NCI-H1048 (cell line): Measurements from ENCODE around the gene TNNT3.
"Not testable (repeated sequence)": the region's sequence is repeated elsewhere in the genome, so short reads cannot be mapped to it uniquely, and the experiment has no call there.

Experiments used
- DNase-seq: peaks from one replicate; lab custom pipeline; 2025; lab: John Stamatoyannopoulos, UW

TNNT3 gene

DNA sequence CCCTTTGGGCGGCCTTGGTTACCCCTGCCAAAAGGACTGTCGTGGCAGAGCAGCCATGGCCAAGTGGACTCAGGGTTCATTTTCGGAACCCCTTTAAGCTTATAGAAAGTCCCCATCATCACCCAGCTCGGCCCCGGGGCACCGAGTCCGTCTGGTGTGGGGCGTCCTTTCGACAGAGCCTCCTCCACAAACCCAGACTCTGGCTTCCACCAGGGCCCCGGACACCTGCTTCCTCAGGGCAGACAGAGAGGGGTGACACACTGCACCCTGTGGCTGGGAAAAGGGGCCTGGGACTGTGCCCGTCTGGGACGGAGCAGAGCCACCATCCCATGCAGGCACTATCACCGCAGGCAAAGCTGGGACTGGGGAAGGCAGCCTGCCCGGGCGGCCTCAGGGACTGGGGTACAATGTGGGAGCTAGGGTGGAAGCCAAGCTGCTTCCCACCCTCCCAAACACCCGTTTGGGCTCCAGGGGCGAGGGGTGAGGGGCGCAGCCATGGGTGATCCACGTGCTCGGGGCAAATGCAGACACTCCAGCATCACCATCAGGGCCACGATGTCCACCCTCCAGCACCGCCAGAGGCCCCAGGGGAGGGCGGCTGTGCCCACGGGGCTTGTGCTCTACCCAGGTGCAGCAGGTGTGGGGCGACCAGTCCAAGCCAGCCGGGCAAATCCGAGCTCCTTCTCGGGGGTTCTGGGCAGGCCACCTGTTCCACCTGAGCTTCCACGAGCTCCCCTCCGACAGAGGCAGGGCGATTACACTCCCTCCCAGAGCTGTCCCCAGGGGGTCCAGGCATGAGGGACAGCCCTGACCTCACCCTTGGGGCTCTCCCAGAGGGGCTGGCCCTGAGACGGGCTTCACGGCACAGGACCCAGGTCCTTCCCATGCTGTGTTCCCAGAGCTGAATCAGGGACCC is 15.9 kb downstream of the TNNT3 start:
- DNase-seq = no peak

DNA sequence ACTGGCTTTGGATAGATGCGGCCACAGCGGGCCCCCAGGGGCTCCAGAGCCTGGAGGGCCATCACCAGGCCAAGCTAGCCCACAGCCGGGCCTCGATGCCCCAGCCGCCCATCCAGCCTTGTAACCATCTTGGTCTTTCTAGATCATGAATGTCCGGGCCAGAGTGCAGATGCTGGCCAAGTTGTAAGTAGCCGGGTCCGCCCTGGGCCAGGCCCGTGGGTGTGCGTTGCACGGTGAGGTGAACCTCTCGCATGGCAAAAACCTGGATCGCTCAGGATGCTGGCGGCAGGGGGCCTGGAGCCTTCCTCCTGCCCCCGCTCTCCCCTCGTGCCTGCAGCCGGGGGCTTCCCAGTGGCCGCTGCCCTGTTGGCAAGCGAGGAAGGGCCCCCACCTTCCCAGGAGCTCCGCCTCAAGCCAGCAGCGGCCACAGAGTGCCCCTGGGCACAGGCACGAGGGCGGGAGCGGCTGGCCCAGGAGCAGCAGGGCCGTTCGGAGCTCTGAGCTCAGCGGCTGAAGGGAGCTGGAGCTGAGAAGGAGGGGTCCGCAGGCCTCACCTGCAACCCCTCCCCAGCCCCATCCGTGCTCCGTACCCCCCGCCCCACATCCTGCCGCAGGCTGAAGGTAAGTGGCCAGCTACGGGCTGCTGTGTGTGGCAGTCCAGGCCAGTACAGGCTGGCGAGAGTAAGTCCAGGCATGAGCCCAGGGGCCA is 16.7 kb downstream of the TNNT3 start:
- DNase-seq = no peak

DNA sequence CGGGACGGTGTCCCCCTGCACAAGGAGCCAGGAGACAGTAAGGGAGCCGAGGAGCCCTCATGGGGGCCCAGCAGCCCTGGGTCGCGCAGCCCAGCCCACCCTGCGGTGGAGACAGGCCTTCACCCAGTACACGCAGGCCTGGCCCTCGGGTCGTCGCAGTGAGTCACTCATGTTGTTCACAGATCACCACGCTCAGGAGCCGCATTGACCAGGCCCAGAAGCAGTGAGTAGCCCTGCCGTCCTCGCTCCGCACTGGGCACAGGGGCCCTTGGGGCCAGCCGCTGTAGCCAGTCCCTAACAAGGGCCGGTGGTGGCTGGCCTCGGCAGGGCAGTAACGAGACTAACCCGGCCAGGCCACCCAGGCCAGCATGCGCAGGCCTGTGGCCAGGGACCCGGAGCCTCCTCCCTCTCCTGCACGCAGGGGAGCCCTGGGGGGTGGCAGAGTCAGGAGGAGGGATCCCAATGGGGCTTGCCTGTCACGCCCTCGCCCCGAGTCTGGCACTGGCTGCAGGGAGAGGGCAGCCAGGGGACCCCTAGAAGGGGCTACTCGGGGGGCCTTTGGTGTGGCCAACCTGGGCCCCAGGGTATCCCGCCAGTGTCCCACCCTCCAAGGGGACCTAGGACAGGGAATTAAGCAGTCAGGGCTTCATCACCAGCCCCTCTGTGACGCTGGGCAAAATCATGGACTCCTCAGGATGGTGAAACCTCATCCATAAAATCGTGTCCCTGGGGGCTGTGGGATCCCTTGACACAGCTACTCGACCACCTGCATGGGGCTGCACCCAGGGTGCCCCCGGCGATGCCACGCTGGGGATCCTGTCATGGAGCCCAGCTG is 17.5 kb downstream of the TNNT3 start:
- no peak for DNase-seq

DNA sequence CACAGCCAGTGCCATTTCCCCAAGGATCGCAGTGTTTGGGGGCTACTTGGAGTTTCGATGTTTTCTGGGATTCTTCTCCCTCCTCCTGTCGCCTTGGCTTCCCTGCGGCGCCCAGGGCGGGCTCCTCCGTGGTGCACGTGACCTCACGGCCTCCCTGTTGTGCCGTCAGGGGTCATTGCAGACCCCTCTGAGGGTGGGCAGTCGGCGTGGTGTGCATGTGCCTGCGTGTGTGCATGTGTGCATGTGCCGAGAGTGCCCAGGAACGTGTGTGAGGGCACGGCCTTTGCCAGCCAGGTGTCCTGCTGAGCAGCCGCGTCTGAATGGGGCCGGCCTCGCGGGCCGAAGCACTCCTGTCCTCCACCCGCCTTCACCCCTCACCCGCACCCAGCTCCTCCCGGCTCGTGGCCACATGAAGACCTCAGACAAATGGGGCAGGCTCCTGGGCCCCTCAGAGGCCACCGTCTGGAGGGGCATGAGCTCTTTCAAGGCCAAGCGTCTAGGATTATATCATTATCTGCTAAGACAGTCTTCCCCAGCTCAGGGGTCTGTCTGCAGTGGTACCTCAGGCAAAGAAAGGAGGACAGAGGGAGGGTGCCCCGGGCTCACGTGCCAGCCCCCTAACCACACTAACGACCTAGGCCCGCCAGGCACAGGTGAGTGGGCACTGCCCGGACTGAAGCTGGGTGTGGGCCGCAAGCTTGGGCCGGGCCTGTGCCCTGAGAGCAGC is 18.3 kb downstream of the TNNT3 start:
- DNase-seq = no peak

DNA sequence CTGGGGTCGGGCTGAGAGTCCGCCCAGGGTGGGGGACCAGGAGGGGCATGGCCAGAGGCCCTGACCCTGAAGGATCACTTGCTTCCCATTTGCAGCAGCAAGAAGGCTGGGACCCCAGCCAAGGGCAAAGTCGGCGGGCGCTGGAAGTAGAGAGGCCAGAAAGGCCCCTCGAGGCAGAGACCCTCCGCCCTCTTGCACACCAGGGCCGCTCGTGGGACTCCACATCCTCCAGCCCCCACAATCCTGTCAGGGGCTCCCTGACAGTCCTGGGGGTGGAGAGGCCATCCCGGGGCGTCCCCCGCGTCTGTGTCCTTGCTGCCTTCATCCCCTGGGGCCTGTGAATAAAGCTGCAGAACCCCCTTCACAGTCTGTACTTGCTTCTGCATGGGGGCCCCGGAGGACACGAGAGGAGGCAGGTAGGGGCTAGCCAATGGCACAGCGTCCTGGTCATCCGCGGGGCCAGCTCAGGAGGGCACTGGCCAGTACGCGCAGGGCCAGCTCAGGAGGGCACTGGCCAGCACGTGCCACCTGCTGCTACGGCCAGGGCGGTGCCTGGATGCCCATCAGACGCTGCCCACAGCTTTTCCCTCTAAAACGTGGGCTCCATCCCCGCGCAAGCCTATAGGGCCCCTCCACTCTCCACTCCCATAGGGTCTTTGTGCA is 19.0 kb downstream of the TNNT3 start:
- no peak for DNase-seq

DNA sequence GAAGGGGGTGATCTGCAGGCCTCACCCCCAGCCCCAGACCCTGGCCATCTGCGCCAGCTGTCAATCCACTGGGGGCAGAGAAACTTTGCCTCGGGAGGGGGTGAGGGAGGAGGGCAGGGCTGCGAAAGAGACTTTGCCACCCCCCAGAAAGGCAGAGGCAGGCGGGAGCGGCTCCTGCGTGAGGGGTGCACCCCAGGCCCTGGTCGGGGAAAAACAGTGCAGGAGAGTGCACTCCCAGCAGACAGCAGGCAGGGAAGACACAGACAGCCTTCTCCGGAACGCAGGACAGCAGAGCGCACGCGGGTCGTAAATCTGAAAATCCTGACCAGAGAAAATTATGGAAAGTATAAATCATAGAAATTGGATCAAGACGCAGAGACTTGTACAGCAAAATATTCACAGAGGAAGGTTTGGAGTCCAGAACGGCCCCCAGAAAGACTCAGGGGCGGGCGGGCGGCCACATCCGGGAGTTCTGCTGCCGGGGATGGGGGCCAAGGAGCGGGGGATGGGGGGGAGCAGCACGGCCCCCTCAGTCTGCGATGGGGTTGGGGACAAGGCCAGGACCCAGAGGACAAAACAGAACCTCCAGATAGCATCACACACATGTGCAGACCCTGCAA is 19.6 kb downstream of the TNNT3 start:
- DNase-seq = no peak

DNA sequence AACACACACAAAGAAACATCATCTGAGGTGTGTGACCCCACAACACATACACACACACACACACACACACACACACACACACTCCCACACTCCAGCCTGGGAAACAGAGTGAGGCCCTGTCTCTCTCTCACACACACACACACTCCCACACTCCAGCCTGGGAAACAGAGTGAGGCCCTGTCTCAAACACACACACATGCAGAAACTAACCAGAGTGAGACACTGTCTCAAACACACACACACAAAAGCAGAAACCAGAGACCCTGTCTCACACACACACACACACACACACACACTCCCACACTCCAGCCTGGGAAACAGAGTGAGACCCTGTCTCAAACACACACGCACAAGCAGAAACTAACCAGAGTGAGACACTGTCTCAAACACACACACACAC is 20.3 kb downstream of the TNNT3 start:
- DNase-seq = not testable (repeated sequence)

DNA sequence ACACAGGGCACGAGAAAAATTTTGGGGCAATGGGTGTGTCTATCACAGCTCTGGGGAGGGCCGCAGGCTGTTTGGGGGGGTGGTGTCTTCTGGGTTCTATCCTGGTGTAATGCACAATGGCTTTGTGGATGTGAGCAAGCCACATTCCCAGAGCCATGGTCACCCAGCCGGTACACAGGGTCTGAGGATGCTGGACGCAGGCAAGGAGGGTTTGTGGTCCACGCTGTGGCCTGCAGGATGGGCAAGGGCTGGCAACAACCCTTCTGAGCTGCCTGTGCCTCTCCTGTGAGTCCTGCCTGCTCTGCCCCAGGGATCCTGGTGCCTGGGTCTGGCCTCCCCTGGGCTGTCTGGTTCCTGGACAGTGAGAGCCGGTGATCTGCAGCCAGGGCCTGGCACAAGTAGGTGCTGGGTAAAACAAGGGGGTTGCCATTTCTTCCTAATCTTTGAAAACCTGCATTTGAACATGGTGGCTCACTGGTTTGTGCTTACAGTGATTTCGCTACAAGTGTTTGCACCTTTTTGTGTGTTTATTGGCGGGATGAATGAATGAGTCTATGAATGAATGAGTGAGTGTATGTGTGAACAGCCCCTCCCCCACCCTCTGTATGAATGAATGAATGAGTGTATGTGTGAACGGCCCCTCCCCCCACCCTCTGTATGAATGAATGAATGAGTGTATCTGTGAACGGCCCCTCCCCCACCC is 23.2 kb downstream of the TNNT3 start:
- DNase-seq = no peak

DNA sequence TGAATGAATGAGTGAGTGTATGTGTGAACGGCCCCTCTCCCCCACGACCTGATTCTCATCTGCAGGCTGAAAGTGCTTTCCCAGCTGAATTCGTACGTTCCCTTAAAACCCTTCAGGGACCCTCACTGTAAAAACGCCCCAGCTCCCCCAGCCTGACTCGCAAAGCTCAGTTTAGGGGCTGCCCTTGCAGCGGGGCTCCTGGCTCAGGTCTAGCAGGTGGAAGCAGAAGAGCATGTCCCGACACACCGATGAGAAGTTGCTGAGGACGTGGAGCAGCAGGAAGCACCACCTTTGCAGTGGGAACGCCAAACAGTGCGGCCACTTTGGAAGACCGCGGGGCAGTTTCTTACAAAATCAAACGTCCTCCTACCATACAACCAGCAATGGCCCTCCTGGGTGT is 24.1 kb downstream of the TNNT3 start:
- DNase-seq = no peak

DNA sequence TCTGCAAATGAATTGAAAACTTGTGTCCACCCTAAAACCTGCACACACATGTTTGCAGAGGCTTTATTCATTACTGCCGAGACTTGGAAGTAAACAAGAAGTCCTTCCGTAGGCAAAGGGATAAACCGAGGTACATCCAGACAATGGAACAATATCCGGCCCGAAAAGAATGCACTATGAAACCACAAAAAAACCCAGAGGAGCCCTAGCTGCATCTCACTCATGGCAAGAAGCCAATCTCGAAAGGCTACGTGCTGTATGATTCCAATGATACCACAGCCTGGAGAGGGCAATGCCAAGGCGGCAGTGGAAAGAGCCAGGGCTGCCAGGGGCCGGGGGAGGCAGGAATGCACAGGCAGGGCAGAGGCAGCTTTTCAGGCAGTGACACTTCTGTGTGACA is 24.5 kb downstream of the TNNT3 start:
- DNase-seq = no peak

DNA sequence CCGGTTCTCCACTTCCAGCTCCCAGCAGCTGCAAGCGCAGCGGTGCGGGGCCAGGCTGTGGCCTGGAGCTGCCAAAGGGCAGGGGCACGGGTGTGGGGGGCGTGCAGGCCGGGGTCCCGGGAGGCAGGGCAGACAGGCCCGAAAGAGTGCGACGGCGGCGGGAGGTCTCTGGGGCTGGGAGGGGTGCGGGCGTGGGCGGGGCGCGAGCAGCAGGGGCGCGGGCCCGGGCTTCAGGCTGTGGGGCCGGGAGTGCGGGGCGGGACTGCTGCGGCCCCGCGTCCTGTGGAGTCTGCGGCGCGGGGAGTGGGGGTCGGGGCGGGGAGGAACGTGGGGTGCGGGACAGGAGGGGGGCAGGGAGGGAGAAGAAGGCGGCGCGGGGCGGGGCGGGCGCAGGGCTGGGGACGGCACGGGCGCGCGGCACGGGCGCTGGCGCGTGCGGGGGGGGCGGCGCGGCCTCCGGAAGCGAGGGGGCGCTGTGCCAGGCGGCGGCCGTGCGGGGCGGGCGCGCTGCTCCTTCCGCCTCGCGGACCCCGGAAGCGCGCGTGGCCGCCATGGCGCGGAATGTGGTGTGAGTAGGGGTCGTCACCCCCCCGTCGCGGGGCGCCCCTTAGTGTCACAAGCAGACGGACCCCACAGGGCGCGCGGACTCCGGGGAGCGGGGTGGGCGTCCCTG is 27.4 kb downstream of the TNNT3 start, which contains the start of gene MRPL23:
Gene MRPL23, plus strand, starts transcription at position 521 of the 673 bp plus-strand sequence. Its CDS starts 31 bp downstream, at position 552.
- DNase-seq = no peak

DNA sequence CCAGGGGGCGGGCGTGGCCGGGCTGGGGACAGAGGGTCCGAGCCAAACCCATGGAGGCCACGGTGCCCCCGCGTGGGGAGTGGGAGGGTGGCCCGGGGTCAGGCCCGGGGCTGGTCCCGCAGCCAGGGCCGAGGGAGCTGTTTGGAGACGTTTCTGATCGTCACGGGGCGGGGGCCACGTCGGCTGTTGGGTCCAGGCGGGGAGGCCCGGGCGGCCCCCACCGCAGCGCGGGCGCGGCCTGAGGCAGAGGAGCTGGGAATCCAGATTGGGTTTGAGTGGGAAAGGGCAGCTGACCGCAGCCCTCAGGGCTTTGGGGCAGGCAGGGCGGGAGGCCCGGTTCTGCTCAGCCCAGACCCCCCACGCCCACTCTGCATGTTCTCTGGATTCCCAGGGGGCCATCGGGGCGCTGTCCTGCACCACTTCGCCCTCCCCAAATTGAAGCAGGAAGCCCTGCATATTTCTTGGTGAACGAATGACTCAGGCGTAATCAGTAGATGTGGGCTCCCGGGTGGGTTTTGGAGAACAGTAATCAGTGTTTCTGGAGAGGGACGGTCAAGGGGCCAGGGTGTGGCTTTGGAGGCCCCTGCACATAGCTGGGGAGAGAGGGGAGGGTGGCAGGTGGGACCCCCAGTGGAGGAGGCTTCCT is 28.2 kb downstream of the TNNT3 start:
- DNase-seq = no peak

DNA sequence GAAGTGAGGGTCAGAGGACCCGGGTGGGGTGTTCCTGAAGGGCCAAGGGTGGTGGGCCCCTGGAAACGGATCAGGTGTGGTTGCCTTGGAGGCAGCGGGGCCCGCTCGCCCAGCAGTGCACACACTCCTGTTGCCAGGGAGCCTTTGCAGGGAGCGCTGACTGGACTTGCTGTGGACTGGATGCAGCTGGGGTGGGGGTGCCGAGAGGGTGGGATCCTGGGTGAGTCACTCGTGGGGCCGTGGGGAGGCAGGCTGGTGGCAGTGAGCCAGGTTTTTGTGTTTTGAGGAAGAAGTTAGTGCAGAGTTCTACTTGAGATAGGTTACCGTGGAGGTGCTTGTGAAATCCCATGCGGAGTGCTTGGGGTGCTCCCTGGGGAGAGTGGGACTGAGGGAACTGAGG is 28.9 kb downstream of the TNNT3 start:
- no peak for DNase-seq

DNA sequence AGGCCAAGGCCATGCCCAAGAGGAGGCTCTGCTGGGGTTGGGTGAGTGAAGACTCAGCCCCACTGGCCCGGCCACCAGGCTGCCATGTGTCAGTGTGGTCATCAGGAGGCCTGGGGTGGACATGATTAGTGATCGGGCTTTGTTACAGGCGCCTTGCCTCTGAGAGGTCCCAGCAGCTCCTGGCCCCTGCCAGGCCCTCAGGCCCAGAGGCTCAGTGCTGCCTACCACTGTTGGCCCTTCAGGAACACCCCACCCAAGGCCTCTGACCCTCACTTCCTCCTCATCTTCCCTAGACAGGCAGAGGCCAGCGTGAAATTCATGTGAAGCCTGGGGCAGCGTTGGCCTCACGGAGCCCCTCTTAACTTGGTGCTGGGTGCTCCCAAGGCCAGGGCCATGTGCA is 29.8 kb downstream of the TNNT3 start:
- DNase-seq = no peak

DNA sequence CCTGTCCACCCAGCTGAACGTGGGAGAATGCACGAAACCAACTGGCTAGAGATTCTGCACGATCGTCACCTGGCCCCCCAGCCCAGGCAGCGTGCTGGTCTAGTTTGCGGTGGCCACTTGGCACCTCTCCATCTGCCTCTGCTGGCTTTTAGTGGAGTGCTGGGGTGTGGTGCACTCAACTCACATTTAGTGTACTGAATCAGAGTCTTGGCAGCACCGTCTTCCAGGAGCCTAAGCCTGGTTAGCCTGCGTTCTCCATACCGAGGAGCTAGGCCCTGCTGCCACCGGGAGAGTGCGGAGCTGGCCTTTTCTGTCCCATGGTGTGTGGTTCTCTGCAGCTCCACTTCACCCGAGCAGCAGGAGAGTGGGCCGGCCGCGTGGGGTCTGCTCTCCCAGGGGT is 30.4 kb downstream of the TNNT3 start:
- DNase-seq = no peak

DNA sequence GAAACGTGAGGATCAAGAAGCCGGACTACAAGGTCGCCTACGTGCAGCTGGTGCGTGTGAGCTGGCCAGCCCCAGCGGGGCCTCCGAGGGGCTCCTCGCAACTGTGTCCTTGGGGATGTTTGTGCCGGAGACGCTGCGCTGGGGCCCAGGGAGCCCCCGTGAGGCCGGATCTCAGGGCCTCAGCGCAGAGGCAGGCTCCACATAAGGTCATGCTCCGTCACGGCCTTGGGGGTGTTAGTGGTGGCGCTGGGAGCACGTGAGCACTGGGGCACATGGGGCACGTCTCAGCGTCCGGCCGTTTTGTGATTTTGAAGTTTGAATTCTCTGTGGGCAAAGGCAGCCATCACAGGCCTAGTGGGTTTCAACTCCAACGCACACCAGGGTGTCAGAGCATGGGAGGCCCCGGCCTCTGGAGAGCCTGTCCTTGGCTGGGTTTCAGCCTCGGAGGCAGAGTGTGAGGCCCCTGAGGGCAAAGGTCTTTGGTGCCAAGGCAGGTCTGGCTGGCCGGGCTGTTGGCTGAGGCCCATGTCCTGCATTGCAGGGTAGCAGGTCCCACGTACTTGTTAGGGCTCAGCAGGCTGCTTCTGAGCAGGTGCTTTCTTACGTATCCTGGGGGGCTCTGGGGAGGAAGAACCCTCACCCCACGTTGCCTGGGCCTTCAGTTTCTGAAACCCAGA is 33.4 kb downstream of the TNNT3 start:
- no peak for DNase-seq

DNA sequence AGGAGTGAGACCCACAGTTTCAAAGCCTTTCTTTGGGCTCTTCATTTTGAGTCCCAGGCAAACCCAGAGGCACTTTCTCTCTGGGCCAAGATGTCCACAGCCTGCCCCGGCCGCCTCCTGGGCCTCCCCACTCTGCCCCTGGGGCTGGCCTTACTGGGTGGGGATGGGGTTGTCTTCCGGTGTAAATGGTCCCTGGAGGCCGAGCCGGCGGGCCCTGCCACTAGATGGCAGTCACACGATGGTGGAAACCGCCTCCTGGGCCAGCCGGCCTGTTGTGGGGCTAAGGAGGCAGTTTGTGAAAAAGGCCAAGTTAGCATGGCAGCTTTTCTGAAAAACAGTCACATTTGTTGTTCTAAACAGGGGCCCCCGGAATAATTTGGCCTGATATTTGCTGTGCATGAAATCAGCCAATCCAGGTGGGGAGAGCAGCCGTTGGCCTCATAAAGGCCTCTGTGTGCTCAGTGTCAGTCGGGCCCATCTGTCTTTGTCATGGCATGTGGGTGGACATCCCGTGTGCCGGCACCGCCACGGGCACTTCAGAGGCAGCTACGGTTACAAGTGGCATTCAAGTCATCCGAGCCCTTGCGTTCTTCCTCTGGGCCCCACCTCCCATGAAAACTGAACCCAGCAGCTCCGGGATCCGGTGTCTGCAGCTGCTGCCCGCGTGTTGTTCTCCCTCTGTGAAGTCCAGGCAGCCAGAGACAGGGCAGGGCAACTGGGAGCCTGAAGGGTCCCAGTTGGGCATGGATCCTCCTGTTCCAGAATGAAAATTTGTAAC is 34.2 kb downstream of the TNNT3 start:
- no peak for DNase-seq

DNA sequence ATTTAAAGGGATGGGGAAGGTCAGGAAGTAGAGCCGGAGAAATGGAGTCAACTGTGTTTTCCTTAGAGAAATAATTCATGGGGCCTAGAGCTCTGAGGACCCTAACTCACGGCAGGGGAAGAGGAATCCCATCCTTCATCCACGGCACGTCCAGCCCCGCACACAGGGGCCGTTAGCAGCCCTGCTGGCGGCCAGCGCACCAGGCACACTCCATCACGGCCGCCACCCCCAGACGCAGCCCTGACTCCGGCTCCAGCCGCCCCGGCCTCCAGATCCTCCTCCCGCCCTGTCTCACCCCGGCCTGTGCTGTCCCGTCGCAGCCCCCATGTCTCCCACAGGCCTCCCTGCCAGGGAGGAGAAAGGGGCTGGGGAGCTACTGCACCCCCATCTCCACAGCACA is 38.9 kb downstream of the TNNT3 start:
- DNase-seq = no peak
